GM19351 (cell line): ENCODE results near the gene MED27.

Experiments used
- ATAC-seq: cut with Tn5 transposase; IDR thresholded peaks from one replicate; pipeline ENCODE4 v1.9.1; 2021; ENCODE audit warnings: mild to moderate bottlenecking, moderate library complexity; ENCODE audit not compliant: unreplicated experiment

Gene MED27

GRCh38 chr9:131865446-131866195, 214.0 kb downstream of the MED27 start:
- ATAC-seq: no peak

GRCh38 chr9:131864531-131864930, 215.1 kb downstream of the MED27 start:
- ATAC-seq: no peak

GRCh38 chr9:131863306-131863896, 216.3 kb downstream of the MED27 start:
- ATAC-seq: no peak

- no peak for ATAC-seq
Measured at GRCh38 chr9:131862261-131862660, 217.4 kb downstream of the MED27 start.

GRCh38 chr9:131860430-131860829, 219.2 kb downstream of the MED27 start:
- ATAC-seq: no peak

GRCh38 chr9:131858147-131858546, 221.5 kb downstream of the MED27 start:
- no peak for ATAC-seq

GRCh38 chr9:131856105-131856504, 223.6 kb downstream of the MED27 start:
- no peak for ATAC-seq

GRCh38 chr9:131854896-131855613, 224.6 kb downstream of the MED27 start:
- ATAC-seq: no peak

- ATAC-seq: no peak
Measured at GRCh38 chr9:131854334-131854733, 225.3 kb downstream of the MED27 start.

- ATAC-seq: no peak
Measured at GRCh38 chr9:131853434-131853833, 226.2 kb downstream of the MED27 start.

GRCh38 chr9:131851414-131851813, 228.3 kb downstream of the MED27 start:
- no peak for ATAC-seq

GRCh38 chr9:131849391-131849790, 230.3 kb downstream of the MED27 start:
- ATAC-seq: no peak

- ATAC-seq: no peak
Measured at GRCh38 chr9:131848570-131849160, 231.0 kb downstream of the MED27 start.

- no peak for ATAC-seq
Measured at GRCh38 chr9:131847665-131848354, 231.9 kb downstream of the MED27 start.

- no peak for ATAC-seq
Measured at GRCh38 chr9:131845305-131846298, 234.1 kb downstream of the MED27 start.

- no peak for ATAC-seq
Measured at GRCh38 chr9:131844745-131845118, 234.9 kb downstream of the MED27 start.

- ATAC-seq: no peak
Measured at GRCh38 chr9:131843989-131844744, 235.5 kb downstream of the MED27 start.

GRCh38 chr9:131841765-131842318, 237.8 kb downstream of the MED27 start:
- ATAC-seq: no peak
